SK-N-SH (cell line): ENCODE data around the gene ACSF3. TPM values are rescaled to one million over a fixed set of nuclear protein-coding genes. Genes with fewer than 3 reads are reported as not detected.

Source experiments
- CTCF ChIA-PET: fragments of 300-600, 350-600 bp; formaldehyde crosslinking; extraction: SDS; loops from one replicate; lab custom pipeline; 2021; lab: Yijun Ruan, JAX
- POLR2A ChIA-PET: fragments of 350-600 bp; sonication (Branson Sonifier 250); formaldehyde crosslinking; extraction: SDS; loops from one replicate; lab custom pipeline; 2020; ENCODE audit warnings: antibody characterized with exemption, inconsistent platforms; lab: Yijun Ruan, JAX
- DNase-seq: peaks from one replicate; pipeline ENCODE4 v3.0.0; 2012
- H2AFZ ChIP-seq: fragments of 200-600 bp; sonication (generic); 2 replicates; pipeline ENCODE4 v1.8.1; 2016; ENCODE audit warnings: antibody characterized with exemption, mild to moderate bottlenecking, low read depth
- H3F3A ChIP-seq: fragments of 200-600 bp; sonication (generic); replicated peaks from 2 replicates; pipeline ENCODE3; 2016; ENCODE audit warnings: antibody characterized with exemption, mild to moderate bottlenecking; ENCODE audit not compliant: insufficient read depth
- H3K27ac ChIP-seq, 2 experiments: fragments of 200-500 bp in 1 of 2; fragments of 200-600 bp in 1 of 2; sonication (Bioruptor generic) in 1 of 2; sonication (generic), shearing (Covaris generic) in 1 of 2; 2 replicates each; pipeline versions ENCODE4 v1.5.1 to v1.6.1; 2014 to 2016; ENCODE audit warnings: low read depth in 2 of 2, inconsistent platforms in 1 of 2, low read length in 1 of 2, mild to moderate bottlenecking in 1 of 2, mixed read lengths in 1 of 2
- H3K27me3 ChIP-seq: fragments of 200-600 bp; sonication (generic), shearing (Covaris generic); 2 replicates; pipeline ENCODE4 v1.6.1; 2016; ENCODE audit warnings: mixed run types; ENCODE audit not compliant: insufficient read depth
- H3K36me3 ChIP-seq, 2 experiments: fragments of 200-500 bp in 1 of 2; fragments of 200-600 bp in 1 of 2; sonication (Bioruptor generic) in 1 of 2; sonication (generic) in 1 of 2; replicated peaks in 1 of 2; 2 replicates each; pipeline versions ENCODE3 to v1.5.1; 2014 to 2016; ENCODE audit warnings: low read length in 1 of 2, mild to moderate bottlenecking in 1 of 2; ENCODE audit not compliant: insufficient read depth in 2 of 2, control insufficient read depth in 1 of 2
- H3K4me1 ChIP-seq, 2 experiments: fragments of 200-500 bp in 1 of 2; fragments of 200-600 bp in 1 of 2; sonication (Bioruptor generic) in 1 of 2; sonication (generic), shearing (Covaris generic) in 1 of 2; 2 replicates each; pipeline versions ENCODE4 v1.5.1 to v1.6.1; 2014 to 2016; ENCODE audit warnings: low read depth in 1 of 2, low read length in 1 of 2, mixed run types in 1 of 2; ENCODE audit not compliant: insufficient read depth in 2 of 2, control insufficient read depth in 1 of 2
- H3K4me2 ChIP-seq: fragments of 200-600 bp; sonication (generic), shearing (Covaris generic); 2 replicates; pipeline ENCODE4 v1.6.1; 2017; ENCODE audit warnings: mixed run types
- H3K4me3 ChIP-seq, 2 experiments: fragments of 200-500 bp in 1 of 2; fragments of 200-600 bp in 1 of 2; sonication (Bioruptor generic) in 1 of 2; sonication (generic), shearing (Covaris generic) in 1 of 2; 2 replicates each; pipeline versions ENCODE4 v1.5.1 to v1.8.1; 2014 to 2016; ENCODE audit warnings: low read depth in 2 of 2, inconsistent platforms in 1 of 2, low read length in 1 of 2, mild to moderate bottlenecking in 1 of 2, mixed read lengths in 1 of 2, moderate library complexity in 1 of 2
- H3K79me2 ChIP-seq: fragments of 200-600 bp; sonication (generic); 2 replicates; pipeline ENCODE4 v1.8.1; 2017; ENCODE audit warnings: mild to moderate bottlenecking; ENCODE audit not compliant: insufficient read depth
- H3K9ac ChIP-seq: fragments of 200-600 bp; sonication (generic); 2 replicates; pipeline ENCODE4 v1.6.1; 2017; ENCODE audit warnings: mixed run types
- H3K9me2 ChIP-seq: fragments of 200-600 bp; sonication (generic); 2 replicates; pipeline ENCODE4 v1.6.1; 2017; ENCODE audit warnings: mixed run types
- H3K9me3 ChIP-seq: fragments of 200-600 bp; sonication (generic); 2 replicates; pipeline ENCODE4 v1.6.1; 2017; ENCODE audit warnings: mixed run types, mild to moderate bottlenecking, moderate library complexity
- H4K20me1 ChIP-seq: fragments of 200-600 bp; sonication (generic); 2 replicates; pipeline ENCODE4 v1.6.1; 2017; ENCODE audit warnings: mild to moderate bottlenecking, mixed run types; ENCODE audit not compliant: insufficient read depth
- CTCF ChIP-seq: fragments of 200-600 bp; sonication (generic); IDR thresholded peaks from 2 replicates; pipeline ENCODE4 v1.6.1; 2017; ENCODE audit warnings: antibody characterized with exemption, mild to moderate bottlenecking, moderate library complexity
- EZH2phosphoT487 ChIP-seq: fragments of 200-600 bp; sonication (generic); IDR thresholded peaks from 2 replicates; pipeline ENCODE4 v1.6.1; 2017; ENCODE audit warnings: low read depth, mixed run types, mild to moderate bottlenecking, antibody characterized with exemption, moderate library complexity, borderline replicate concordance
- GABPA ChIP-seq: IDR thresholded peaks from 2 replicates; pipeline ENCODE4 v1.4.0; 2012; ENCODE audit warnings: low read depth, mild to moderate bottlenecking
- JUND ChIP-seq: IDR thresholded peaks from 2 replicates; pipeline ENCODE4 v1.4.0; 2012
- NFIC ChIP-seq: IDR thresholded peaks from 2 replicates; pipeline ENCODE4 v1.4.0; 2012; ENCODE audit warnings: borderline replicate concordance
- NRF1 ChIP-seq: IDR thresholded peaks from 2 replicates; pipeline ENCODE4 v1.6.1; 2012; ENCODE audit warnings: low read depth, mild to moderate bottlenecking, low read length
- REST ChIP-seq: IDR thresholded peaks from 2 replicates; pipeline ENCODE4 v1.6.1; 2012; ENCODE audit warnings: mild to moderate bottlenecking, low read depth, low read length, moderate library complexity
- RXRA ChIP-seq: IDR thresholded peaks from 2 replicates; pipeline ENCODE4 v1.4.0; 2012; ENCODE audit warnings: low read depth, mild to moderate bottlenecking, borderline replicate concordance
- TAF1 ChIP-seq: IDR thresholded peaks from 2 replicates; pipeline ENCODE4 v1.6.1; 2012; ENCODE audit warnings: low read depth, mild to moderate bottlenecking, low read length, moderate library complexity, borderline replicate concordance
- TCF12 ChIP-seq: IDR thresholded peaks from 2 replicates; pipeline ENCODE4 v1.4.0; 2012
- TEAD4 ChIP-seq: IDR thresholded peaks from 2 replicates; pipeline ENCODE4 v1.4.0; 2012; ENCODE audit warnings: mild to moderate bottlenecking, borderline replicate concordance; ENCODE audit not compliant: insufficient read depth
- USF1 ChIP-seq: IDR thresholded peaks from 2 replicates; pipeline ENCODE4 v1.4.0; 2012; ENCODE audit warnings: low read depth, borderline replicate concordance
- YY1 ChIP-seq: IDR thresholded peaks from 2 replicates; pipeline ENCODE4 v1.4.0; 2012; ENCODE audit warnings: low read depth, mild to moderate bottlenecking
- WGBS: methylation state at CpG from one replicate; pipeline ENCODE4 v1.1.6; 2017; ENCODE audit warnings: low lambda C conversion rate; 5-methylcytosine and 5-hydroxymethylcytosine counted together
- polyA plus RNA-seq, 3 experiments: library from polyadenylated mRNA; depleted of rRNA; stranded (reverse); fragments of >200 nt; gene quantifications; 2 replicates each; pipeline ENCODE4 v1.2.3, GENCODE V29; 2012

The ACSF3 gene
- polyA plus RNA-seq, 1 of the 3 experiments (the other 2 are of a cell fraction) = 18.8 TPM

DNA sequence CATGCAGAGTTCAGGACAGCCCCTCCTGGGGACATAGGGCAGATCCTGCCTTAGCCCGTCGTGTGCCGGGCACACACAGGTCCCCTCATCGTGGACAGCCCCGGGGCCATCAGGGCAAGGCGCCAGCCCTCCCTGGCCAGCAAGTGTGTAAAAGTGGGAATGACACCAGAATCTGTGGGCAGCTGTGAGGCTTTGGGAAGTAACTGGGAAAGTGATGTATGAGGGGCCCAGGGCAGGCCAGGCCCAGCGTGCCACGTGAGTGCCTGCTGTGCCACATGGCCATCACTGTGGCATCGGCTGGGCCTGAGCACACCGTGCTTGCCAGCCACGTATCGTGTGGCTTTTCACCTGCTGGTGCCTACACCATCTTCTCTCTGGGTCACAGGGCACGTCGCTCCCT is 26.6 kb downstream of the ACSF3 start:
- POLR2A ChIA-PET = no interaction called here
- CTCF ChIA-PET = no interaction called here
- Histone ChIP-seq H3K79me2 (no peaks in the 10 kb centered on the region), H3K4me1 (no peaks in the 10 kb centered on the region), H3F3A (no peaks in the 10 kb centered on the region), H3K4me3 (no peak overlapping the region), H3K9me3 (no peaks in the 10 kb centered on the region), H3K9me2 (no peaks in the 10 kb centered on the region), H4K20me1 (no peaks in the 10 kb centered on the region), H3K9ac (no peak overlapping the region), H3K4me2 (no peak overlapping the region), H3K27me3 (no peaks in the 10 kb centered on the region), H3K36me3 (peaks cover 0 to 56% of the 10 kb centered on the region in 2 experiments), H3K27ac (no peak overlapping the region), H2AFZ (no peak overlapping the region)
- no peak for TF ChIP-seq JUND
- TF ChIP-seq EZH2phosphoT487 = no peak
- TF ChIP-seq TEAD4 = no peak
- TF ChIP-seq TCF12 = no peak
- TF ChIP-seq TAF1 = no peak
- no peak for TF ChIP-seq CTCF
- TF ChIP-seq GABPA = no peak
- no peak for TF ChIP-seq REST
- no peak for TF ChIP-seq USF1
- TF ChIP-seq NFIC = no peak
- TF ChIP-seq YY1 = no peak
- no peak for DNase-seq
- 94% methylated on average over 2 of the region's 14 CpGs for WGBS

DNA sequence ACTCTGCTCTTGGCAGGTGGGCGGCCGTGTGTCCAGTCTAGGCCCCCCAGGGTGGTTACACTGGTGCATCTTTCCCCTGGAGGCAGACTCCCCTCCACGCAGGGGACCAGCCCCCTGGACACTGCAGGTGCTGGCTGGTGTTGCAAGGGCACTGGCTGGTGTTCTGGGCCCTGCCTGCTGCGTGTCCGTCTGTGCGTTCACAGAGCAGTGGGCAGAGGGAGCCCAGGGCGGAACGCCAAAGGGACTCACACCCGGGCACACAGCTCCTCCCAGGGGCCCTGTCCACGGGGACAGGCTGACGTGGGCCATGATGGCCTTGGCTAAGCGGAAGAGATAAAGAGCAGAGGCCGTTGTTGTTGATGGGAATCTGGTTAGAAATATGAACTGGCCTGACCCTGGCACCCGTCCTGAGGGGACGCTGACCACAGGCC is 27.3 kb downstream of the ACSF3 start:
- no peak overlapping the region for H2AFZ ChIP-seq
- WGBS = 89% methylated on average over 4 of the region's 15 CpGs
- no peak for DNase-seq
- no peak overlapping the region for H3K9ac ChIP-seq
- TF ChIP-seq NRF1 = no peak
- no peak for TF ChIP-seq RXRA
- no peak for TF ChIP-seq NFIC
- TF ChIP-seq, all 33 proteins: peak for 0
- Histone ChIP-seq H3K4me1 (no peaks in the 10 kb centered on the region), H3K27ac (no peak overlapping the region), H3F3A (no peaks in the 10 kb centered on the region), H3K27me3 (no peaks in the 10 kb centered on the region), H3K36me3 (peaks cover 4 to 52% of the 10 kb centered on the region in 2 experiments), H3K4me2 (no peak overlapping the region), H3K79me2 (no peaks in the 10 kb centered on the region), H3K9me3 (no peaks in the 10 kb centered on the region), H3K4me3 (no peak overlapping the region), H4K20me1 (no peaks in the 10 kb centered on the region), H3K9me2 (no peaks in the 10 kb centered on the region)
- ChIA-PET CTCF (no interaction called here), POLR2A (no interaction called here)
